HG03025 (cell line): ENCODE measurements around the gene CPEB3.

Experiments used
- ATAC-seq: cut with Tn5 transposase; IDR thresholded peaks from one replicate; pipeline ENCODE4 v1.9.1; 2021; ENCODE audit warnings: mild to moderate bottlenecking, moderate library complexity; ENCODE audit not compliant: unreplicated experiment, low FRiP score

The CPEB3 gene

DNA sequence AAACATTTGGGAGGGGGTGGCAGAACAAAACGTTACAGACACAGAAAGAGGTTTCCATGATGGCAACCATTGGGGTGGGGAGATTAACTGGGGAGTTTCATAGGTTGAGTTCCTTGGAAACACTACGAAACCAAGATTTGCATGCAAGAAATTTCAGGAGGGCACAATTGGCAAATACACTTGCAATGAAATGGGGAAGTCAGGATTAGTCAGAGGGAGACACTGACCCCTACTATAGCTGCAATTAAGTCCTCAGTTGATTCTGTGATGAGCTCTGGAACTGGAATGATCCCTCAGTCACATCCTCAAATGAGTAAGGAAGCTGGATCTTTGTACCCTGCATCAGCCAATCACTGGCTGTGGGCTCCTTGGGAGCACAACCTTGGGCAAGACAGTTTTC lies 22.1 kb downstream of the CPEB3 start:
- no peak for ATAC-seq

DNA sequence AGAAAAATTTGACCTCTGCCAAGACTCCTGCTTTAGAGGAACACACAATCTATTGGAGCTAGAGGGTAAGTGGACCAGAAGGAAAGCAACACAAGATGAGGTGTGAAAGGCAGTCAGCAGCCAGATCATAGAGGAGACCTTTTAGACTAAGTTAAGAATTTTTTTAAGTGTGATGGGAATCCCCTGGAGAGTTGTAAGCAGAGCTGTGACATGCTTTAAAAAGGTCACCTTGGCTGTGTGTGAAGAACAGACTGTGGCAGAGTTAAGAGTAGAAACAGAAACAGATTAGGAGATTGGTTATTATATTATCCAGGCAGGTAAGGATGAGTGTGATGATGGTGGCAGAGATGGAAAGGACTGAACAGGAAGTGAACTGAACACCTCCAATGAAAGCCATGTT lies 23.5 kb downstream of the CPEB3 start:
- ATAC-seq, result no peak

DNA sequence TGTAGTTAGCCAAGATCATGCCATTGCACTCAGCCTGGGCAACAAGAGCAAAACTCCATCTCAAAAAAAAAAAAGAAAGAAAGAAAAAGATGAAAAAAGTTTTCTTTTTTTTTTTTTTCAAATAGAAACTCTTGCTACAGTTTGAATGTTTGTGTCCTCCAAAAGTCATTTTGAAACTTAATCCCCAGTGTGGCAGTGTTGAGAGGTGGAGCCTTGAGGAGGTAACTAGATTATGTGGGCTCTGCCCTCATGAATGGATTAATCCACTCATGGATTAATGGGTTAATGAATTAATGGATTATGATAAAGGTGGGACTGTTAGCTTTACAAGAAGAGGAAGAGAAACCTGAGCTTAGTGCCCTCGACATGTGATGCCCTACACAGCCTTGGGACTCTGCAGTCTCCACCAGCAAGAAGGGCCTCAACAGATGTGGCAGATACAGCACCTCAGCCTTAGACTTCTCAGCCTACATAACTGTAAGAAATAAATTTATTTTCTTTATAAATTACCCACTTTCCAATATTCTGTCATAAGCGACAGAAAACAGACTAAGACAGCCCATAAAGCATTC lies 25.1 kb downstream of the CPEB3 start:
- ATAC-seq, result no peak

DNA sequence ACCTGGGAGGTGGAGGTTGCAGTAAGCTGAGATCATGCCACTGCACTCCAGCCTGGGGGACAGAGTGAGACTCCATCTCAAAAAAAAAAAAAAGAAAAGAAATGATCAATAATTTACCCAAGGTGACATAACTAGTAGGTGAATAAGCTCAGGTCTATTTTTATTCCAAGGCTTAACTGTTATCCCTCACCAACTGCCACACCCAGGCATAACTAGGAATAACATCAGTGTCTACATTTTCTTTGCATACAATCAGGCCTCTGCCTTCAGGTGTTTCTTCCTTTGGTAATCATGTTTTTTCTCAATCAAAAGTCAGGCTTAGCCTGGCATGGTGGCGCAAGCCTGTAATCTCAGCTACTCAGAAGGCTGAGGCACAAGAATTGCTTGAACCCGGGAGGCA lies 26.6 kb downstream of the CPEB3 start:
- no peak for ATAC-seq

DNA sequence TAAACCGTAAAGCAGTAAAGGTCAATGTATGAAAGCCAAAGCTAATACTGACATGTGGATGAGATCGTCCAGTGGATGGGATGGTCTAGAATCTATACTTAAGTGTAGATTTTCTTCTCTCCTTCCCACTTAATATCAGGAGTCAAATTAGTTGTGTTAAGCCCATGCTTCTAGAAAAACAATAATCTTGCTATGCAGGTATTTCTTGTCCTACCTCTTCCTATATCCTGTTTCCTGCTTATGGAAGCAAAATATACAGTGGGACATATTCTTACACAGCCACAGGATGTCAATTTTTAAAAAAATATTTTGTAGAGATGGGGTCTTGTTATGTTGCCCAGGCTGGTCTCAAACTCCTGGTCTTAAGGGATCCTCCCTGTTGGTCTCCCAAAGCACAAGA lies 27.5 kb downstream of the CPEB3 start:
- ATAC-seq, result no peak

DNA sequence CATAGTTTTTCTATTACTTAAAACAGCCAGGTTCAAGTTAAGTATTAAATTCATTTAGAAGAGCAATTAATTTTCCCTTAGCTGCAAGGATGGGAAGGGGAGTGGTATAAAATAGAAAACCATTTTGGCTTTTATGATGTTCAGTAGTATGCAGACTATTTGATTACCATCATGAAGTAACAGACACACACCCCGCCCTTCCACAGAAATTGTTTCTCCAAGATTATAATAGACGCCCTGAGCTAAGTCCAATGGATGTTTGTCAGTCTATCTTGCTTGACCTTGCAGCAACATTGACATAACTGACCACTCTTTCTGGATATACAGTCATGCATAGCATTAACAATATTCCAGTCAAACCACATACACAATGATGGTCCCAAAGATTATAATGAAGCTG lies 42.3 kb downstream of the CPEB3 start:
- no peak for ATAC-seq

DNA sequence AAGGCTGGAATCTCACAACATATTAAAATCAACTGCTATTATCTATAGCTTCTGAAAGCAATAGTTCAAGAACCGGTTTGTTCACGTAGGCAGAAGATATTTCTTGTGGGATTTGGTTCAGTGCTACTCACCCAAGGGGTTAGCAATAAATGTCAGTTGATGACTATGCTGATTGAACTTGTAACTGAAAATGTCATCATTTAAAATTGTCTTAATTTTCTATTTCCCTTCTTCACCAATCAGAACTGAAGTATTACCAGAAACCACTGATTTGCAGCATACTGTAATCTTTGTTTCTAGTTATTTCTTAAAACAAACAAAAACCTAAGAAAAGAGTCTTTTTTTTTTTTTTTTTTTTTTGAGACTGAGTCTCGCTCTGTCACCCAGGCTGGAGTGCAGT lies 46.1 kb downstream of the CPEB3 start:
- no peak for ATAC-seq

DNA sequence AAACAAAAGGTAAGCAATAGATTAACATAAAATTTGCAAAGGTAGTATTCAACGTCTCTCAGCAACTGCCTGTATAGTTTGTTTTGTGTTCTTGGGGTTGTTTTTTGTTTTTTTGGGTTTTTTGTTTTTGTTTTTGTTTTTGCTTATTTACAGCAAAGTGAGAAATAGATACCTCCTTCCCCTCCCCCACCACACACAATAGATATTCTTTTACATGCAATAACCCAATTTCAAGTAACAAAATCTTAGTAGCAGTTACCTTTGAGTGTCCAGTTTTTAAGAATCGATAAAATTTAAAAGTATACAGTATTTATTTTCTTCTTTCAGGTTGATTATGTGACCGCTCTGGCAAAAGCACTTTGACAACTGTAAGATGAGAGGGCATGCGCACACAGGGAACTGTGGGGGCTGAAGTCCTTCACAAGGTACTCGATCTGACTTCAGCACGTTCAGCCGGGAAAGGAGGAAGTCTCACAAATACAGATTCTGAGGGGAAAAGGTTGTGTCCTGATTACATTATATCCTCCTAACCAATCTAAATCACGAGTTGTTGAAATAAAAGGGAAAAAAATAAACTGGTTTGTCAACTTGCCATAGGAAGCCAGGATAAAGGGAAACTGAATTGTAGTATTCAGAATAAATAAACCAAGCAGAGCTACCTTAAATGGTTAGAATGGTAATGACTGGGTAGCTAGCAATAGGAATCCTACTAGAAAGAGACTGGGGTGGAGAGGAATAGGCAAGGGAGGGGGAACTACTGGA lies 47.8 kb downstream of the CPEB3 start:
- ATAC-seq, result no peak

DNA sequence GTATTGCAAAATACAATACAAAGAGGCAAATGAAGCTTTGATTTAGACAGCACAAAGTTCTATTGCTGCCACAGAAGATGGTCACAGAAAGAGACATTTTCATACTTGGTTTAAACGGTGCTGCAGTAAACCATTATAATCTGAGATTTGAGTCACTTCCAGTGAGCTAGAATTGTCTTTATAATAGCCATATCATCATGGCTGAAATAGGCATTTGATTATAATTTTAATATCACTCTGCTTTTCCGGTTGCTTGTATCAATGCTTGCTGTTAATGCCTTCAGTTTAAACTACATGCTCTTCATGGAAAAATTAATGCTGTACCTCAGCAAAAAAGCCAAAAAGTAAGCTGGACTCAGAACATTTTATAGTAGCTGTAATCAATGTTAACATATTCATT lies 48.5 kb downstream of the CPEB3 start:
- ATAC-seq, result no peak

DNA sequence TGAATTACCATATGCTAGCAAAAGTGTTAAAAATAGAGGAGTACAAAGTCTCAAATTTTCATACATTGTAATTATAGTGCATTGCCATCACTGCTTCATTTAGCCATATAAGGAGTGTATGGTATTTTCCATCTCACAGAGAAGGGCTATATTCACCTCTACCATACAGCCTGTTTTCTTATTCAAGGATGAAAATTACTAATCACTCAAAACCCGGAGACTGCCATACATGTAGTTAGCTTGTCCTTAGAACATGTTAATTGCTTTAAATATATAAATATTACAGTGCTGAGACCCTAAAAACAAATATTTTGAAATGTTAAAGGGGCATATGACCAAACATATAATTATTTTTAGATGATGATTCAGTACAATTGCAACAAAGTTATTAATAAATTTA lies 49.4 kb downstream of the CPEB3 start:
- no peak for ATAC-seq

DNA sequence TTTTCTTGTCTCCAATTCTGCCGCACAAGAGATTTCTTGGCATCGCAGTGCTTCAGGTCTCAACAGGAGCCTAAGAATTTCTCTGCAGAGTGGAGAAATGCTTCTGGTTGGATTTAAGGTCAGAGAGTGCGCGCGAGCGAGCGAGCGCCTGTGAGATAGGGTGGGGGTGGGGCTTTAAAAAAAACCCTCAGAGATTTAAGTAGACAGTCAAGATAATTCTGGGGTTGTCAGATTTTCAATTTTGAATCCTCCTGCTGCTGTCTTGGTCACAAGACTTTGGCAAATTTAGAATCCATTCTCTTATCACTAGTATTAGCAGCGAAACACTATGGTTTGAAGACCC lies 49.7 kb downstream of the CPEB3 start:
- ATAC-seq, result no peak

DNA sequence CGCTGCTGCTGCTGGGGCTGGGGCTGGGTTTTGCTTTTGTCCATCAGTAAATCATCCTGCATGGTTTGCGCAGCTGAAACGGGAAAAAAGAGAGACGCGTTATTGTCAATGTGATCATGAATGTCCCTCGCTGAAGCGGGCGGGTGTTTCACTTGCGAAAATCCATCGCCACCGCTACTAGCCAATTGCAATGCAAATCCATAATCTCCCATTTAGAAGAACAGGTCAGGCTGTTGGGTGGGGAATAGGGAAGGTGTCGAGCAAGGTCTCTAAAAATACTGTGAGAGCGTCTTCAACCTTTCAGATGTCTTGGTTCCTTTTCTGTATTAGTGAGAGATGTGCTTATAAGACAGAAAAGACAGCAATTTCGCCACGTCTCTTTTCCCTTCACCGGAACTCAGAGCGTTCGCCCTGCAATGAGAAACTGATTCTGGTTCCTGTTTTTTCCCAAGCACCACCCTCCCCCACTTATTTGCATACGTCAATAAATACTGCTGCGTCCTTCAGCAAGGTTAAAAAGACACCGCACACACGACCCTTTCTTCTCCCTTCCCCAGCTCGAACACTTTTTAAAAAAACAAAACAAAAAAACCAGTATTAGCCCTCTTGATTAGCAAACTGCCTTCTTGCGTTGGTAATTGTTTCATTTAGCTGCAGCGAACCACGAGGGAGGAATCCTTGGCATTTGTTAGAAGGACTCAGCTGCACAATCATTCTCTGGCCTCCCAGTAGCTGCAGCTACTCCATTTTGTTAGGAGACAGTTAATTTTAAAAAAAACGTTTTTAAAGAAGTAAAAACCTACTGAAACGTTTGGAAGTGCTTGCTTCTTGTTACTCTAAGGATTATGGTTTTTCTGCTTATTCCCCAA lies 50.4 kb downstream of the CPEB3 start:
- peak; percentile 33 for ATAC-seq

DNA sequence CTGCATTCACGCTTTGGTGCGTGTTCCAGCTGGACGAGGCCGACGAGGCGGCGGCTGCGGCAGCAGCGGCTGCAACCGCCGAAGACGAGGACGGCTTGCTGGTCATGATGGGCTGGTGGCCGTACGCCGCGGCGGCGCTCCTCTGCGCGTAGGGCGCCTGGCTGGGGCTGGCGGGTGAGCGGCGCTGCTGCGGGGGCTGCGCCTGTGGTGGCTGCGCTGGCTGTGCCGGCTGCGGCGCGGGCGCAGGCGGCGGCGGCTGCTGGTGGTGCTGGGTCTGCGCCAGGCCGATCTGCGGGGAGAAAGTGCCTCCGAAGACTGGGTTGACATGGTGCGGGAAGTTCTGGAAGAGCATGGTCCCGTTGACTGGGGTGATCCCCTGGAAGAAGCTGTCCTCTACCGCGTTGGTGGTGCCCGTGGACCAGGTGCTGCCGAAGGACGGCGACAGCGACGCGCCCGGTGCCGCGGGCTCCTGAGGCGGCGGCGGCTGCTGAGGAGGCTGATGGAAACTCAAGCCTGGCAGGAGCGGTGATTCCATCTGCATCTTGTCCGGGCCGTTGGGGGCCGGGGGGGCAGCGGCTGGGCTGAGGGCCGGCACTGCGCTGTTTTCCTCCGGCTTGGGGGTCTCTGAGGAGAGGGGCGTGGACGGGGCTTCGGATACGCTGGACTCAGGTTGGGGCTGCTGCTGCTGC lies 51.1 kb downstream of the CPEB3 start:
- ATAC-seq, result peak; percentile 46

DNA sequence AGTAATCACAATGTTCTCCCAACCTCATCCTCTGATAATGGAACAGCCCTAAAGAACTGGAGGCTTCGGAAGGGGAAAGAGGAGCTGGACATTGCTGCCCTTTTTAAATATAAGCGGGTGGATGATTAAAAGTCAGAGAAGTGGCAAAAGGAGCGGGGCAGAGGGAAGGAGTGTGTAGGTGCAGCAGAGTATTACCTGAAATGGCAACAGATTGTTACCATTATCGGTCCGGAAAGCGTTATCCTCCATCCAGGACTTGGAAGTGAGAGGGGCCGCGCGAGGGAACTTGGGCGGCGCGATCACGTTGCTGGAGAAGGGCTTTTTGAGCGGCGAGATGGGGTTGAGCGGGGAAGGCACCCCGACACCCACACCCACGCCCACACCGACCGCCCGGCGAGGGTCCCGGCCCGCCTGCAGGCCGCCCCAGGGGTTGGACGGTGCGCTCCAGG lies 51.7 kb downstream of the CPEB3 start:
- ATAC-seq, result peak; percentile 4

DNA sequence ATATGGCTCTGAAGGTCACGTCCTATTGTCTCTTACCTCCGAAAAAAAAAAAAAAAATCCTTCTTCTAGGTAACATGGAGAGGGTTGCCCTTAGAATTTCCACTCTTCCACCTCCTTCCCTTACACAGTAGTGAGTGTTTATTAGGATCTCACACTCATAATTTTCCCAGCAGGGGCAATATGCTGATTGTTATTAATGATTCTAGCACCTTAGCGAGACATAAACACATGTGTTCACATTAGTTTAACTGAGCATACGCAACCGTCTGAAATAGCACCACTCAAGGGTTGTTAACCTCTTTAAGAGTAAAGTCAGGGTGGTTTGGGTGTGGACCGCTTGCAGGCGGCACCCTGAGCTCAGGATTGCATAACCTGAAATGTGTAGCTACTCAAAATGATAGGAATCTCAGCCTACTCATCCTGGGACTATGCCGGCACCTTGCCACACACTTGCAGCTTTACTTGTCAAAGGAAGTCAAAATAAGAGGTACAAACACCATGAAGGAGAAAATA lies 52.2 kb downstream of the CPEB3 start:
- ATAC-seq, result no peak

DNA sequence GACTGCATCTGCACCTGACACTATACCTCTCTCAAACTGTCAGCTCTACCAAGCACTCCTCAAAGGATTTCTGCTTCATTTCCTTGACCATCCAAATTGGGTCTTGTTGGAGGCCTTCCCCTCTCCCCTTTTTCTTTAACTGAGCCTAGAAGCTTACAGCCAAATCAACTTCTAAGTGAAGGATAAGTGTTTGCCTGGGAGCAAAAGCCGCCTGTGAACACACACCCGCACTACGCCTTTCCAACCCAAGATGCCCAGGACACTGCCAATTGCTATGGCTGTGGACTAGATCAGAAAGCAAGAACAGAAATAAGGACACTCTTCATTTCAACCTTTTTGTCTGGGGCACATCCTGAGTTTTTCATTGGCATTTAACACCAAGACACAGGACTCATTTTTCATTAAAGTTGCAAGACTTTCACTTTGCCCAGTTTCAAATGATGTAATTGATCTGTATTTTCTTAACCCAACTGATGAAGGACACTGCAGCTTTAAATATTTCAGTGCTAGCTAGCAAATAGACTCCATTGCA lies 52.8 kb downstream of the CPEB3 start:
- no peak for ATAC-seq

DNA sequence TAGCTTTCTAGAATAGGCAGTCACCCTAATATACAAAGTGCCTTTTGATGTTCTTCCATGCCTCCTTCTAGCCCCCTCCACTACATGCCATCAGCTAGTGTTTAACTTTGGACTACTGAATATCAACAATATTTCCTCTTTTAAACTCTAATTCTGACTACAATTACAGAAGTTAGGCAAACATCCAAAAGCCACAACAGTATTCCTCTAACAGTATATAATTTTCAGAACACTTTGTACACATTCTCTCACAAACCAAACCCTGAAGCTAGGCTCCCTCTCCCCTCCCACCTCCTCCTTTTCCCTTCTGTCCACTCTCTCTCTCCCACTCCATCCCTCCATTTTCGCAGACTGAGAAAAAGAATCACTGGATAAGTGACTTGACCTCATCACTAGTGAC lies 59.7 kb downstream of the CPEB3 start:
- ATAC-seq, result no peak

DNA sequence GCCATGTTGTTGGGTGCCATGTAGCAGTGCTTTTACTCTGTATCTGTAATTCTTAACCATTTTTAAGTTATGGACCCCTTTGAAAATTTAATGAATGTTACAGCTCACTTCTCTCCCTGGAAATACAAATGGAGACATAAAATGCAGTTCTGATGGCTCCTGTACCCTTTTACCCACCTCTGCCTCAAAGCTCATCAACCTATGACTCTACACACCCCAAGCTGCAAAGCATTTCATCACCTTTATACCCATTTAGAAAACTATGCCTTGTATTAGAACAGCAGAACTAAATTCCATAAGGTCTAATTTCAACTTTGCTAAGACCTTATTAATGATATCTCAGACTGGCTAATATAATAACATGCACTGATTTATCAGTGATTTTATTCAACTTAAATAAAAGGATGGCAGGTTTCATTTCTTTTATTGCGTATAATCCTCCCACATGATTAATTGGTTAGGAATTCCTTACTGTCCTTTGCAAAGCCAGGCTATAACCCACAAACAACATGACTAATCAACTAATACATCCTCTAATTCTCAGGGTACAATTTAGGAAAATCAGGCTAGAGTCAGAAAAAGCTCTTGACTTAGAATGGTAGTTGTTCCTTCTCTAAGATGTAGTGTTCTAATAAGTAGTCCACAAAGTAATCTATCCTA lies 68.1 kb downstream of the CPEB3 start:
- ATAC-seq, result no peak

DNA sequence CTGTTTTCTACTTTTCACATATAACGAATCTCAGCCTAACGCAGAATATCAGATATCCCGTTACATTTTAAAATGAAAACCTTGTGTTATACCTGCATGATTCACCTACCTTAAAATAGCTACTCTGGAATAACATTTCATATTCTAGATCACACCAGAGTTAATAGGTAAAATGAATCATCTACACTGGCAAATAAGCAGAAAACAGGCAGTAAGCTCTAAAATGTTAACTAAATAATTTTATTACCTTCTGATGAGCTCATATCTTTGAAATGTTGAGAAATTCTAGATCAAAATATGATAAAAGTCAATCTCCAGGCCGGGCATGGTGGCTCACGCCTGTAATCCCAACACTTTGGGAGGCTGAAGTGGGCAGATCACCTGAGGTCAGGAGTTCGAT lies 71.3 kb downstream of the CPEB3 start:
- ATAC-seq, result no peak

DNA sequence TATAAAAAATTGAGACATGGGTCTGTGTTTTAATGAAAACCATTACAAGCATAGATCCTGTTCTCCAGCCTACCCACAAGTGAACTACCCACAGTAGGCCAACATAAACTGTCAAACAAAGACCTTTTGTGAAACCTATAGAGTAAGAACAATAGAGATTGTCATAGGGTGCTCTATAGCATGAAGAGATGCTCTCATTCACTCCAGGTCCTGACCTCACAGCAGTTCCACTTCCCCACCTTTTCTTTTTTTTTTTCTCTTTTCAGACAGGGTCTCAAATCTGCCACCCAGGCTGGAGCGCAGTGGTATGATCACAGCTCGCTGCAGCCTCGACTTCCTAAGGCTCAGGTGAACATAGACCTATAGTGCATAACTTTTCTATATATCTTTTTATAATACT lies 72.3 kb downstream of the CPEB3 start:
- no peak for ATAC-seq
